ENCODE measurements around the gene FARP1.

FARP1 gene

GRCh38 chr13:98492335-98493041 lies 349.6 kb downstream of the FARP1 start:
- no peak for DNase-seq

GRCh38 chr13:98493042-98493712 lies 350.3 kb downstream of the FARP1 start:
- DNase-seq = no peak

- DNase-seq = no peak
Measured at GRCh38 chr13:98494769-98495168, 351.9 kb downstream of the FARP1 start.

DNA sequence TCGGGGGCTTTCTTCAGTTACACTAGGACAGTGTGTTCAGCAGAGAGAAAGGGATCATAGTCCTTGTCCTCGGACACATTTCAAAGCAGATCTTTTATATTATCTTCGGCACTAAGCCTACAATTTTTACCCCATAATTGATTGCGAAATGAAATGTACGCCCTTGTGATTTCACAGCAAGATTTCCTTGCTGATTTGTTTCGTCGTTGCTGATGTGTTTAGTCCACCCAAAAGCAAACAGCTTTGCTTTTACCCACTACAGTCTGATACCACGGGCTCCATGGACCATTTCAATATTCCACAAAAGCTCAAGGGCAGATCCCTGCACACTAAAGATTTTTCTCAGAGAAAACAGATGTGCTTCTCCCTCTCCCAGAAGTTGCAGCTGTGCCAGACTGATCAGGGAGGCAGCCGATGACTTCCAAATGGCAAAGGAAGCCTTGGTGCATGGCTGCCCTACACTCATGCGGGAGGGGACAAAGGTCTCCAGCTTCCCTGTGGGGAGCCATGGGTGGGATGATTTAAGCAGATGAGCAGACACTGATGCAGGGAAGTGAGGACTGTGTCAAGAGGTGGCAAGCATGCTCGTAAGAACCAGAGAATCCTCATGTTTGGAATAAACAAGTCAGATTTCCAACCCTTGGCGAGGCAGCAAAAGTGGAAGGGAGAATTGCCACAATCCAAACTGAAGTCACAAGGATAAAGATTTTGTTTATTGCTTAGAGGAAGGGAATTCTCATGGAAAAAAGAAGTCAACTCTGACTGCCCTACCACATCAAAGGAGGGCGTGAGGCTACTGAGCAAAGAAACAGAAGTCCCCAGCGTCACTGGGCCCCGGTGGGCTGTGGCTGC lies 353.0 kb downstream of the FARP1 start:
- no peak for DNase-seq

DNA sequence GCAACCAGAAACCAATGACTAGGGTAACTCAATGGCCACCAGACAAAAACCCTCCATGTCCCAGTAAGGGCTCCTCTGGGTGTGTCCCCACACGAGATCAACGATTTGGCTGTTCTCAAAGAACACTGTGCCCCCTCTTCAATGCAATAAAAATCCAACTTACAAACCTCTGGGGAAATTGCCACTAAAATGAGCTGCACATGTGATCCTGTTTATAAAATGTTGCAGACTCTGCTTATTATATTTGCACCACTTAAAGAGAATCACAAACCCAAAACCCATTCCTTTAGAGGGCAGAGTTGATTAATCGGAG lies 353.5 kb downstream of the FARP1 start:
- no peak for DNase-seq

- DNase-seq = no peak
Measured at GRCh38 chr13:98496966-98497365, 354.1 kb downstream of the FARP1 start.

DNA sequence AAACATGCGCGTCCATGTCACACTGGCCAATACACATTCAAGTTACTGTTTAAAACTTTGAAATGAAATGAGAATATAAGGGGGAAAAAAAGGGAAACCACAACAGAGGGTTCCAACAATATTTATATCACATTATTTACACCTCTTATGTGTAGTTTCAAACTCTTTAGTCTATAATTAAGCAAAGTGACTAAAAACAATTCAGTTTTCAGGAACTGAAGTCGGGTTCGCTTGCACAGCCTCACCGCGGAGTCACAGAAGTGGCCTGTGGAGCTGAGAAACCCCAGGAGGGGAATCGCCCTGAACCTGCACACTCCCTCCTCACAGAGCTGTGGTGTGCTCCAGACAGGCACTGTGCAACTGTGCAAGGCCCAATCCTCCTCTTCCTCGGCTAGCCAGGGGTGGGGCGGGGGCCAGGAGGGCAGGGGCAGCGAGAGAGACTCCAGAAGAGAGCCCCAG lies 358.1 kb downstream of the FARP1 start:
- no peak for DNase-seq

DNA sequence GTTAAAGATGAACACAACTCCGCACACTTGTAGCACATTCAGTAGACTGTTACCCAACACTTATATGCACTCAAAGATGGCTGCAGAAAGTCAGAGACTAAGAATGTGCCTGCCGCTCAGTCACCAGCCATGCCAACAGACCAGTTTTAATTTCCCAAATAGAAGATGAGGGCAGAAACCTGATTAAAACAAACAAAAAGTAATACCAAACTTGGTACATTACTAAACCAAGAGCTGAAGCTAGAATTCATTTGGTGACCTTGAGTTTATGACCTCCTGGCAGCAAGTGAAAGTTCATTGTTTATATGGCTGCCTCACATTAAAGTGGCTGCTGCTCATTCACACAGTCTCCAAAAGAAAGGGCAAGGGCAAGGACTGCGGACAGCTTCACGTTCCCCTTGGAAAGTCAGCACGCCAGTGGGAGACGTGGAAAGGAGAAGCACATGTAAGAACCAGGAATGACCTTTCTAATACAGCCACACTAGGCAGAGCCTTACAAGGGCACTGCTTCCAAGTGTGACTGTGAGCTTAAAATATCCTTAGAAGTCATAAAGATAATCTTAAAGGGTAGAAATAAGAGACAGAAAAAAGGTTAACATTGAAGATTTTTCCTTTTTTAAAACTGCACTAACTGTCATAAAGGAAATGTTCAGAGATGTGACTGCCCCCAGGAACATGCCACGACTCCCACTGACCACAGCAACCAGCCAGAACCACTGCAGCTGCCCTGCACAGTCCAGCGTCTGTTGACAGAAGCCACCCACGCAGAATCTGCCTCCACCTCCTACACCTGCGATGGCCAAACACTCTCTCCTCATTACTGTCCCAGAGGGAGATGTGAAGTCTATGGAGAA lies 360.5 kb downstream of the FARP1 start:
- no peak for DNase-seq

DNA sequence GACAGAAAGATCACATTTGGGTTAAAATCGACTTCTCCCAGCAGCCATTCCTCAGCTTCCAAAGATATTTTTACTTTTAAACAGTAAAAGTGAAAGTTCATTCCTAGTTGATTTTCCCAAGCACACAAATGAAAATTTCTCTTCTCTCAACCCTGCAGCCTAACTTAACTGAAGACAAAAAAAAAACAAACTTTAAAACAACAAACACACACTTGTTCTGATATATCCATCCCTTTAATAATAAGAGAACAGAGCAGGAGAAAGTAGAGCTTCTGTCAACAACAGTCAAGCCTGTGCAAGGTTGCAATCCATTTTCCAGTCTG lies 361.1 kb downstream of the FARP1 start:
- no peak for DNase-seq

DNA sequence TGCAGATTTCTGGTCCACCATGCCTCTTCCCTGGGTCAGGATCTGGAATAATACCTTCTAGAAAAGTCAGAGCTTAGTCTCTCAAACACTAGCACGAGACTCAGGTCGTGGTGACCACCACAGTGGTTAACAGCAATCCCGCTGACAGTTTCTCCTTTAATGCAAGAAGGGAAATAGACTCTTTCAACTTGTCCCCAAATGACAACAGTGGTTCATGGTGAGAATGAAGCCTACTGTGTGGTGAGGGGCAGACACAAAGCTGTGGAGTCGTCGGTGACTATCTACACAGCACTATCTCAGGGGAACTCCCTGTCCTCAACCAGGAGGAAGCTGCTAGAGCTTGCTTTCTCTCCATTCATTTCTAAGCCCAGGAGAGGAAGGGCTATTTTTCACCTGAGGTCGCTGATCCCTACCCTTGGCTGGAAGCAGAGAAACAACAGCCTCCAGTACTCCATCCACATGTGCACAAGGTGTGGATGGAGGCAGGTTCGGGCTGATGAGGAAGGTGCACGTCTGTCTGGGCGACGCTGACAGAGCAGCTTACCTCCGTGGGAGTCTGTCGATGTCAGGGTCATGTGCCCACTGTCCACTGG lies 361.6 kb downstream of the FARP1 start:
- no peak for DNase-seq
